GM19035 (cell line): ENCODE data around the gene ALKBH2.

Source experiments
- ATAC-seq: cut with Tn5 transposase; IDR thresholded peaks from one replicate; pipeline ENCODE4 v1.9.1; 2021; ENCODE audit not compliant: unreplicated experiment

Gene ALKBH2

DNA sequence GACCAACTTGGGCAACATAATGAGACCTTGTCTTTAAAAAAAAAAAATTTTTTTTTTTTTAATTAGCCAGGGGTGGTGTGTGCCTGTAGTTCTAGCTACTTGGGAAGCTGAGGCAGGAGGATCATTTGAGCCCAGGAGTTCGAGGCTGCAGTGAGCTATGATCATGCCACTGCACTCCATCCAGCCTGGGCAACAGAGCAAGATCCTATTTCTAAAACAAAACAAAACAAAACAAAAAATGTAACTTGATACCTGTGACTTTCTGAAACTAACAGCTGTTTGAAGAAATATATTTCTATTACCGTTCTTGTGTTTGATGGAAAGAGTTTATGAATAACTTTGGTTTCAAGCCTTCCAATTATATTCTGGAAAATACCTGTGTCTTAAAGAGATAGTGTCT, 21.4 kb upstream of the ALKBH2 start:
- no peak for ATAC-seq

DNA sequence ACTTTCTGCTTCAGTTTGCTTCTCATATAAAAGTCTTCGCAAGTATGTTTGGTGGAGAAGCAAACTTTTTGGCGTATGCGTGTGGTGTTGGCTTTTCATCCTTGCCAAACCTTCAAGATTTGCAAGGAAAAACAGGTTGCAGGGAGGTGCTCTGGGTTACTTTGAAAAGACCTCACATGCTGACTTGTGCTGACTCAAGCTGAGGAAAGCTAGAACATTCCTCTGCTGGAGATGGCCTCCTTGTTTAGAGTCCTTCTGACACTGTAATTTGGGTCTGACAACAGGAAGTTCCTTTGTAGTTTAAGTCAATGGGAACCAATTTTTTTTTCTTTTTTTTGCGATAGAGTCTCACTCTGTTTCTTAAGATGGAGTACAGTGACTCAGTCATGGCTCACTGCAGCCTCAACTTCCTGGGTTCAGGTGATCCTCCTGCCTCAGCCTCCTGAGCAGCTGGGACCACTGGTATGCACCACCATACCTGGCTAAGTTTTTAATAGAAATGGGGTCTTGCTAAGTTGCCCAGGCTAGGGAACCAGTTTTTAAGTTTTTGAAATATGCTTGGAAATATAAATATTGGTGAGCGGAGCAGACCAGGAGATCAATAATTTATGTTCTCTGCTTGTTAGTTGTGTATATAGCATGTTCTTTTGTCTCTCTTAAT, 20.5 kb upstream of the ALKBH2 start:
- no peak for ATAC-seq

- ATAC-seq: no peak
Observed at GRCh38 chr12:109112720-109113465, 19.6 kb upstream of the ALKBH2 start.

DNA sequence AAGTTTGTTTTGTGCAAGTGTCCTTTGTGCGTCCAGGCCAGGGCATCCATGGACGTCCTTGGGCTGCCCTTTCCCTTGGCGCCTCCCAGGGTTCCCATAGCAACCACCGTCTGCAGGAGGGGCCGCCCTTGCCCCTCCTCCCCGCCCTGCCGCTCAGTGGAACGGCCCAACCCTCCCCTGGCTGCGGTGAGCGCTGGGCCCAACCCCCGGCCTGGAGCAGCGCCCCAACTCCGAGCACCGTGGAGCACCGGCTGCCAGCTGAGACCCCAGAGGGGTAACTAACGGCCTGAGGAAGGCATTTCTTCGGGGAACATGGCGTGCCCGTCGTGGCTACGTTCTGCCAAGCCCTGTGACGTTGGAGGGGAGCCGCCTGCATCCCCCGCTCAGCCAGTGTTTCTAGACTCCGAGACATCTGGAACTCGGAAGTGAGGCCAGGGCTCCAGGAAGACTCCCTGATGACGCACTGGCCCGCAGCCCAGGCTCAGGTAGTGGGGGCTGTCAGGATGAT, 17.8 kb upstream of the ALKBH2 start:
- ATAC-seq: no peak

DNA sequence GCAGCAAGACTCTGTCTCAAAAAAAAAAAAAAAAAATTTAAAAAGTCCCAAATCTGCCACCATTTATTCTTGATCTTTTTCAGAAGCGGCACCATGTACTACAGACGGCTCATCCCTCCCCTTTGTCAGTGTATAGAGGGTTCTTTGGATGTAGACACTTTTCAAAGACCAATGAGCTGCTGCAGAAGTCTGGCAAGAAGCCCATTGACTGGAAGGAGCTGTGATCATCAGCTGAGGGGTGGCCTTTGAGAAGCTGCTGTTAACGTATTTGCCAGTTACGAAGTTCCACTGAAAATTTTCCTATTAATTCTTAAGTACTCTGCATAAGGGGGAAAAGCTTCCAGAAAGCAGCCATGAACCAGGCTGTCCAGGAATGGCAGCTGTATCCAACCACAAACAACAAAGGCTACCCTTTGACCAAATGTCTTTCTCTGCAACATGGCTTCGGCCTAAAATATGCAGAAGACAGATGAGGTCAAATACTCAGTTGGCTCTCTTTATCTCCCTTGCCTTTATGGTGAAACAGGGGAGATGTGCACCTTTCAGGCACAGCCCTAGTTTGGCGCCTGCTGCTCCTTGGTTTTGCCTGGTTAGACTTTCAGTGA, 16.6 kb upstream of the ALKBH2 start:
- no peak for ATAC-seq

DNA sequence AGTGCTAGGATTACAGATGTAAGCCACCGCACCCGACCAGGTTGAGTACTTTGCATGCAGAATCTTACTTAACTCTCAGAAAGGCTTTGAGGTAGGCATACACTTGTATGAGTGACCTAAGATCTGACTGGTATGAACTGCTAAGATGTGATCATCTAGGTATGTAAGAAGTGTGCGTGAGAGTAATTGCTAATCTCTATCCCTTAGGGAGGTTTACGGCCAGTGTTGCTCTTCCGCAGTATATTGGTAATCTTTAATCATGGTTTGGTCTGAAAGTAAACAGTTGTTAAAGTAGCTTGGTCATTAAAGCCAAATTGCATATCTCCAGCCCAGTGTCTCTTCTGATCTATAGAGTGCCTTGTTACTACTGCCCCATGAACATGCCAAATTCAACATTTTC, 11.9 kb upstream of the ALKBH2 start:
- ATAC-seq: no peak

GRCh38 chr12:109102491-109102890, 9.2 kb upstream of the ALKBH2 start:
- ATAC-seq: no peak

DNA sequence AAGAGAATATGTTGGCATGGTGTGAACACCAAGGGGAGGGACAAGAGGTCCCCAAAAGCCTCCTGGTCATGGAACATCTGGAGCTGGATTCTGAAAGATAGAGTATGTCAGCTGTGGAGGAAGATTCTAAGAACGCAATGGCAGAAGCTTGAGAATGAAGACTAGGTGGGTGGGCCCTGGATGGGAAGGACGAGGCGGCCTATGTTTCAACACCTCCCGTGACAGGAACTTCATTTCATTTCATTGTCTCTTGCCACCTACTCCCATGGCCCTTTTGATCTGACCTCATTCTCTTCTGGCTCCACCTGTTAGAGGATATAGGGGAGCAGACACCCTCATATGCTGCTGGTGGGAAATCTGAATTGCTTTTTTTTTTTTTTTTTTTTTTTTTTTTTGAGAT, 7.5 kb upstream of the ALKBH2 start:
- no peak for ATAC-seq

DNA sequence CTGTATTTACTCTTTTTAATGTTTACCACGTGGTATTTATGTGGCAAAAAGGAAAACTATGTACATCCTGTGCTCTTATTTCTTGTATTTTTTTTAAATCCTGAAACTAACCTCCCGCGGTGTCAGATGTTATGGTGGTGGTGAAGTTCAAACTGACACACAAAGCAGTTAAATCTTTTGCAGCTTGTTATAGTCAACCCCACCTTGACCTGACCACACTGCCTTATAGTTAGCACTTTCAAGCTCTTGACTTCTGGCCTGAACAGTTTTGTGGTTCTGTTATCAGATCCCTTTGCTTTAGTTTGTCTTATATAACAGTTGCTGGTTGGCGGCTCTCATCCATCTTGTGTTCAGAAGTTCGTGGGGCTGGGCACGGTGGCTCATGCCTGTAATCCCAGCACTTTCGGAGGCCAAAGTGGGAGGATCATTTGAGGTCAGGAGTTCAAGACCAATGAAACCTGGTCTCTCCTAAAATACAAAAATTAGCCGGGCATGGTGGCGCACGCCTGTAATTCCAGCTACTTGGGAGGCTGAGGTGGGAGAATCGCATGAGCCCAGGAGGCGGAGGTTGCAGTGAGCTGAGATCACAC, 6.3 kb upstream of the ALKBH2 start:
- no peak for ATAC-seq

DNA sequence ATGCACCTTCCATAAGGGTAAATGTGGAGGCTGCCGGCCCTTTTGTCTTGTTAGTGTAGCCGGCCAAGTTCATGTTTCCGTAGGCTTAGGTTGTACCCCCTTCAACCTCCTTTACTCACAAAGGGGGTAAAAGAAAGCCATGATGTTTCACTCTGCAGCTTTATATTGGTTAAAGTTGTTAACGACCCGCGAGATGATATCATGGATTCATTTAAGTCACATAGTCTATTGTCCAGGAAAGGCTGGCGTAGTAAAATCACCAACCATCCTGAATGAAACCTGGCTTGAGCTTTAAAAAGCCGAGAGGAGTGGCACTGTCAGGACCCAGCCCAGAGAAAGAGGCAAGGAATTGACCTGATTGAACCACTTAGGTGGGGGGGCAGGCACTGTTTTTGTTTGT, 5.4 kb upstream of the ALKBH2 start:
- no peak for ATAC-seq

- ATAC-seq: peak; percentile 35
Observed at GRCh38 chr12:109098183-109098604, 4.9 kb upstream of the ALKBH2 start.

GRCh38 chr12:109097435-109098182, 4.3 kb upstream of the ALKBH2 start, which contains the start of gene UNG:
Gene UNG (plus strand): TSS chr12:109097597. CDS start chr12:109097680, 83 bp downstream.
- ATAC-seq: peak; percentile 89

GRCh38 chr12:109097140-109097434, 3.8 kb upstream of the ALKBH2 start:
- no peak for ATAC-seq

DNA sequence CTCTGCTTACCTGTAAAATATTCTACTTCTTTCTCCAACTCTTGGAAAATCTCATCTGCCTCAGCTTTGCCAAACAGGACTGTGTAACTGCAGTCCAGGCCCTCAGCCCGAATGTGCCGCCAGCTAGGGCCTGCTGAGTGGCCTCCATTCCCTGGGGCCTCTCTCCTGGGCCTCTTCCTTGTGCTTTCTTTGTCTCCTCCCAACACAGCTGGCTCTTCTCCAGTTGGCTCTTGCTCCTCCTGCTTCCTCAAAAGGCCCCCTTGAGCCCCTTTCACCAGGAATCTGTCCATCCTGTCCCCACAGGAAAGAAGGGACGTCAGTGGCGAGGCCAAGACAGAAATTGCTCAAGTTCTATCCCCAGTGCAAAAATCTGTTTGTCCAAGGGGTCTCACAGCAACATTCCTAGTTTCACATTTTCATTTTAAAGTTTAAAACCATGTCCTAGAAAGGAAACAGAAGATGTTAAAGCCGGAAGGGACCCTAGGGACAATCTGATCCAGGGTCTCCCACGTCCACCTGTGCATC, 713 bp downstream of the ALKBH2 start:
- no peak for ATAC-seq

DNA sequence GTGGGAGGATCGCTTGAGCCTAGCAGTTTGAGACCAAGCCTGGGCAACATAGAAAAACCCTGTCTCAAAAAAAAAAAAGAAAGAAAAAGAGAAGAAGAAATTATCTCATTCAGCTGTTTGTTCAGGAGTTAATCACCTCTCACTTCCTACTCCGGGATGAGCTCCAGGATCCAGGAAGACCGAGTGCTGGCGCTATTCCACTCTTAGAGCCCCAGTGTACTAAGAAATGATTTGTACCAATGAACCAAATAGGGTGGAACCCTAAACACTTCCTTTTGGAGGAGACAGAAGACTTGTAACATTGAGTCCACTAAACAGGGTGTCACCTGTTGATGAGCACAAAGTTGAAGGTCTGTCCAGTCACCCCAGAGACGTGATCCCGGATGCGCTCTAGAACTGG, 3.6 kb downstream of the ALKBH2 start:
- ATAC-seq: no peak

DNA sequence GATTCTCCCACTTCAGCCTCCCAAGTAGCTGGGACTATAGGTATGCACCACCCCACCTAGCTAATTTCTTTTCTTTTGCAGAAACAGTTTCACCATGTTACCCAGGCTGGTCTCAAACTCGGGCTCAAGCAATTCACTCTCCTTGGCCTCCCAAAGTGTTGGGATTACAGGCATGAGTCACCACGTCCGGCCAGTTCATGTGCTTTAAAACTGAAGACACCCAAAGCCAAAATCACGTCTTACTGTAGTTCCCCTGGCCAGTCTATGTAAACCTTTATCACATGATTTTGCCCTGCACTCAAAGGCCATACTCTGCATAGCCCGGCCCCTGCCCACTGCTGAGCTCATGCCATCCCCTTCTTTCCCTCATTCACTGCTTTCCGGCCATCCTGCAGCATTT, 4.5 kb downstream of the ALKBH2 start:
- ATAC-seq: no peak

- ATAC-seq: no peak
Observed at GRCh38 chr12:109087250-109087649, 6.0 kb downstream of the ALKBH2 start.

- no peak for ATAC-seq
Observed at GRCh38 chr12:109085590-109085989, 7.7 kb downstream of the ALKBH2 start.

DNA sequence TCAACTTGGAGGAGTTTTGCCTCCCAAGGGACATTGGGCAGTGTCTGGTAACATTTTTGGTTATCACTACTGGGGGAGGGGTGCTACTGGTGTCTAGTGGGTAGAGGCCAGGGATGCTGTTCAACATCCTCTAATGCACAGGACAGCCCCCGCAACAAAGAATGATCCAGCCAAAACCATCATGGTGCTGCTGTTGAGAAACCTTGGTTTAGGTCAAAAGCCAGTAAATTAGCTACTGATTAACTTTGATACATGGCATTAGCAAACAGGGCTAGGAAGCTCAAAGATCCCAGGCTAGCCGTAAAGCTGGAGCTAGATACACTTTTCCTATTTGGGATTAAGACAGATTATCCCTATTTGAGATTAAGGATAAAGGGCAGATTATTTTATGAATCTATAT, 8.8 kb downstream of the ALKBH2 start:
- ATAC-seq: no peak

DNA sequence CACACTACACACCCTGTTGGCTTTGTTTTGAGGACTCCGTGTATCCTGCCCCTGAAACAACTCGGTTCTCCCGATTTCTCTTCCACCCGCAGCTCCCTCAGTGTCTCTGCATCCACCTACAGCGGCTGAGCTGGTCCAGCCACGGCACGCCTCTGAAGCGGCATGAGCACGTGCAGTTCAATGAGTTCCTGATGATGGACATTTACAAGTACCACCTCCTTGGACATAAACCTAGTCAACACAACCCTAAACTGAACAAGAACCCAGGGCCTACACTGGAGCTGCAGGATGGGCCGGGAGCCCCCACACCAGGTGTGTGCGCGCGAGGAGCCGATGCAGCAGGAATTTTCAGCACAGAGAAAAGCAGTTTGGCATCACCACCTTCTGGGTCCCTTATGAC, 10.5 kb downstream of the ALKBH2 start:
- no peak for ATAC-seq

GRCh38 chr12:109074866-109075265, 18.4 kb downstream of the ALKBH2 start:
- no peak for ATAC-seq
